22Rv1 (cell line): Measurements from ENCODE around the gene REXO1.

Experiments
- ZFX ChIP-seq: fragments of 450-650 bp; IDR thresholded peaks from 2 replicates; pipeline ENCODE4 v1.6.1; 2017; ENCODE audit warnings: antibody characterized with exemption, borderline replicate concordance
- TF ChIP-seq, protein P1 (sequence below): fragments of 450-650 bp; IDR thresholded peaks from 2 replicates; pipeline ENCODE4 v1.5.1; 2017; ENCODE audit warnings: mild to moderate bottlenecking

DNA sequence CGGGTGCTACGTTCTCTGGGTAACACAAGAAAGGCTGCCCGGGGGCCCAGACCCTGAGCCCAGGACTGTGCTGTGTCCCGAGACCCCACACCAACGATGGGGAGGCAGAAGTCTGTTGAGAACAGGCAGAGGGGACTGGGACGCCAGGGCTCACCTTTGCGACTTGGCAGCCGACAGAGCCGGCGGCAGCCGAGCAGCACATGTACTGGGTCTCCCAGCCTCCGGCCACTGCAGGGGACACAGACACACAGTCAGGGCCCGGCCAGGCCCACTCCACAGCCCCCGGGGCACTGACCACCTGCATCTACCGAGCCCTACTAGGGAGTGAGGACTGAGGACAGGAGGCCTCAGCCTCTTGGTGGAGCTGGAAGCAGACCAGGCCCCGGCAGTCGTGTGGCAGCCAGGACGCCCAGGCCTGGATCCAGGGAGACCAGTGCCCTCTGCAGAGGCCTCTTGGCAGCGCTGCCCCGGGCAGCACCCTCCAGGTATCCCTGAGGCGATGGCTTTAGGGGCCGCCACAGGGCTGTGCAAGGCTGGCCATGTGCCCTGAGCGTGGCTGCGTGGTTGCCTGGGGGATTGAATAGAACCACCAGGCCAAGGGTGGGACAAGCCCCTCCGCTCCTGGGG, 30.6 kb downstream of the REXO1 start:
- TF ChIP-seq, protein P1, sequence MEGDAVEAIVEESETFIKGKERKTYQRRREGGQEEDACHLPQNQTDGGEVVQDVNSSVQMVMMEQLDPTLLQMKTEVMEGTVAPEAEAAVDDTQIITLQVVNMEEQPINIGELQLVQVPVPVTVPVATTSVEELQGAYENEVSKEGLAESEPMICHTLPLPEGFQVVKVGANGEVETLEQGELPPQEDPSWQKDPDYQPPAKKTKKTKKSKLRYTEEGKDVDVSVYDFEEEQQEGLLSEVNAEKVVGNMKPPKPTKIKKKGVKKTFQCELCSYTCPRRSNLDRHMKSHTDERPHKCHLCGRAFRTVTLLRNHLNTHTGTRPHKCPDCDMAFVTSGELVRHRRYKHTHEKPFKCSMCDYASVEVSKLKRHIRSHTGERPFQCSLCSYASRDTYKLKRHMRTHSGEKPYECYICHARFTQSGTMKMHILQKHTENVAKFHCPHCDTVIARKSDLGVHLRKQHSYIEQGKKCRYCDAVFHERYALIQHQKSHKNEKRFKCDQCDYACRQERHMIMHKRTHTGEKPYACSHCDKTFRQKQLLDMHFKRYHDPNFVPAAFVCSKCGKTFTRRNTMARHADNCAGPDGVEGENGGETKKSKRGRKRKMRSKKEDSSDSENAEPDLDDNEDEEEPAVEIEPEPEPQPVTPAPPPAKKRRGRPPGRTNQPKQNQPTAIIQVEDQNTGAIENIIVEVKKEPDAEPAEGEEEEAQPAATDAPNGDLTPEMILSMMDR, result no peak
- TF ChIP-seq ZFX, result no peak
